ENCODE measurements around the gene OR51M1.

Gene OR51M1

GRCh38 chr11:5390210-5390609 lies 6.6 kb downstream of the OR51M1 start:
- DNase-seq (ENCODE audit: low read depth), result no peak

- no peak for DNase-seq (ENCODE audit: low read depth)
Observed at GRCh38 chr11:5394091-5394490, 10.5 kb downstream of the OR51M1 start.

GRCh38 chr11:5398936-5399335 lies 15.3 kb downstream of the OR51M1 start:
- no peak for DNase-seq (ENCODE audit: low read depth)

- DNase-seq (ENCODE audit: low read depth), result no peak
Observed at GRCh38 chr11:5405173-5405572, 21.6 kb downstream of the OR51M1 start.

- no peak for DNase-seq (ENCODE audit: low read depth)
Observed at GRCh38 chr11:5420993-5421392, 37.4 kb downstream of the OR51M1 start.

- DNase-seq (ENCODE audit: low read depth), result no peak
Observed at GRCh38 chr11:5421811-5422210, 38.2 kb downstream of the OR51M1 start, which contains the start of gene OR51Q1. Gene OR51Q1 (plus strand): TSS chr11:5422111. CDS start chr11:5422201, 90 bp downstream.

- no peak for DNase-seq (ENCODE audit: low read depth)
Observed at GRCh38 chr11:5423131-5423530, 39.5 kb downstream of the OR51M1 start.

- DNase-seq (ENCODE audit: low read depth), result no peak
Observed at GRCh38 chr11:5441414-5441813, 57.8 kb downstream of the OR51M1 start, which contains the start of gene OR51I1. Gene OR51I1 (minus strand): TSS chr11:5441514. CDS start chr11:5441514, 0 bp downstream.
